HEK293 (cell line): Measurements from ENCODE around the gene POLR1G.

Experiments used
- CTCF ChIA-PET: fragments of 350-600 bp; formaldehyde crosslinking; extraction: SDS; loops from one replicate; lab custom pipeline; 2021; ENCODE audit warnings: antibody characterized with exemption; lab: Yijun Ruan, JAX
- POLR2A ChIA-PET: fragments of 300-600 bp; formaldehyde crosslinking; extraction: SDS; loops from one replicate; lab custom pipeline; 2020; ENCODE audit warnings: antibody characterized with exemption, inconsistent platforms; lab: Yijun Ruan, JAX
- H3K27ac ChIP-seq: fragments of 200-500 bp; sonication (Bioruptor generic); 2 replicates; pipeline ENCODE4 v1.5.1; 2014; ENCODE audit warnings: low read depth, low read length, control low read depth, inconsistent platforms; ENCODE audit errors: extremely low read depth
- H3K36me3 ChIP-seq, 2 experiments: fragments of 200-500 bp in 1 of 2; sonication (Bioruptor generic) in 1 of 2; 1 replicate in 1 of 2; 2 replicates in 1 of 2; pipeline ENCODE4 v1.5.1; 2014 to 2017; ENCODE audit warnings: inconsistent platforms in 2 of 2, low read length in 2 of 2; ENCODE audit not compliant: control insufficient read depth in 2 of 2, insufficient read depth in 1 of 2
- H3K4me1 ChIP-seq: fragments of 200-500 bp; sonication (Bioruptor generic); 2 replicates; pipeline ENCODE4 v1.5.1; 2014; ENCODE audit warnings: mild to moderate bottlenecking, low read length, inconsistent platforms; ENCODE audit not compliant: control insufficient read depth, insufficient read depth
- H3K4me3 ChIP-seq: 2 replicates; pipeline ENCODE4 v1.5.1; 2011; ENCODE audit warnings: low read depth, mild to moderate bottlenecking, control low read depth, low read length, moderate library complexity
- H3K9me3 ChIP-seq: fragments of 200-500 bp; sonication (Bioruptor generic); 2 replicates; pipeline ENCODE4 v1.5.1; 2014; ENCODE audit warnings: low read depth, low read length, inconsistent platforms; ENCODE audit not compliant: control insufficient read depth, insufficient read depth
- BCL11A ChIP-seq: fragments of 450-650 bp; formaldehyde crosslinking; IDR thresholded peaks from 2 replicates; pipeline ENCODE4 v1.5.1; 2016; ENCODE audit warnings: low read depth, missing biosample characterization, missing genetic modification characterization
- GLIS1 ChIP-seq: fragments of 450-650 bp; formaldehyde crosslinking; IDR thresholded peaks from 2 replicates; pipeline ENCODE4 v1.5.1; 2016; ENCODE audit warnings: missing biosample characterization, missing genetic modification characterization
- KLF7 ChIP-seq: fragments of 450-650 bp; formaldehyde crosslinking; IDR thresholded peaks from 2 replicates; pipeline ENCODE4 v1.5.1; 2016; ENCODE audit warnings: missing biosample characterization, missing genetic modification characterization, borderline replicate concordance
- MYNN ChIP-seq: fragments of 450-650 bp; formaldehyde crosslinking; IDR thresholded peaks from 2 replicates; pipeline ENCODE4 v1.5.1; 2016; ENCODE audit warnings: missing biosample characterization, missing genetic modification characterization, borderline replicate concordance
- MZF1 ChIP-seq: fragments of 450-650 bp; formaldehyde crosslinking; IDR thresholded peaks from 2 replicates; pipeline ENCODE4 v1.5.1; 2017; ENCODE audit warnings: missing biosample characterization, missing genetic modification characterization, borderline replicate concordance
- SP2 ChIP-seq: fragments of 450-650 bp; formaldehyde crosslinking; IDR thresholded peaks from 2 replicates; pipeline ENCODE4 v1.5.1; 2016; ENCODE audit warnings: missing biosample characterization, missing genetic modification characterization
- ZBTB17 ChIP-seq: fragments of 450-650 bp; formaldehyde crosslinking; IDR thresholded peaks from 2 replicates; pipeline ENCODE4 v1.5.1; 2016; ENCODE audit warnings: missing biosample characterization, missing genetic modification characterization
- ZBTB21 ChIP-seq: fragments of 450-650 bp; formaldehyde crosslinking; IDR thresholded peaks from 2 replicates; pipeline ENCODE4 v1.5.1; 2017; ENCODE audit warnings: missing biosample characterization, missing genetic modification characterization
- ZBTB48 ChIP-seq: fragments of 450-650 bp; formaldehyde crosslinking; IDR thresholded peaks from 2 replicates; pipeline ENCODE4 v1.5.1; 2016; ENCODE audit warnings: missing biosample characterization, missing genetic modification characterization
- ZEB2 ChIP-seq: fragments of 450-650 bp; formaldehyde crosslinking; IDR thresholded peaks from 2 replicates; pipeline ENCODE4 v1.5.1; 2016; ENCODE audit warnings: missing biosample characterization, missing genetic modification characterization
- ZIC2 ChIP-seq: fragments of 450-650 bp; formaldehyde crosslinking; IDR thresholded peaks from 2 replicates; pipeline ENCODE4 v1.5.1; 2016; ENCODE audit warnings: missing biosample characterization, missing genetic modification characterization
- ZNF121 ChIP-seq: fragments of 450-650 bp; formaldehyde crosslinking; IDR thresholded peaks from 2 replicates; pipeline ENCODE4 v1.5.1; 2016; ENCODE audit warnings: missing biosample characterization, missing genetic modification characterization
- ZNF169 ChIP-seq: fragments of 450-650 bp; formaldehyde crosslinking; IDR thresholded peaks from 2 replicates; pipeline ENCODE4 v1.5.1; 2016; ENCODE audit warnings: missing biosample characterization, missing genetic modification characterization
- ZNF214 ChIP-seq: fragments of 450-650 bp; formaldehyde crosslinking; IDR thresholded peaks from 2 replicates; pipeline ENCODE4 v1.5.1; 2017; ENCODE audit warnings: missing biosample characterization, mild to moderate bottlenecking, missing genetic modification characterization, borderline replicate concordance
- ZNF24 ChIP-seq: fragments of 450-650 bp; formaldehyde crosslinking; IDR thresholded peaks from 2 replicates; pipeline ENCODE4 v1.5.1; 2016; ENCODE audit warnings: missing biosample characterization, missing genetic modification characterization
- ZNF335 ChIP-seq: fragments of 450-650 bp; formaldehyde crosslinking; conservative IDR thresholded peaks from 2 replicates; pipeline ENCODE4 v1.5.1; 2016; ENCODE audit warnings: missing biosample characterization, missing genetic modification characterization
- ZNF366 ChIP-seq: fragments of 450-650 bp; formaldehyde crosslinking; conservative IDR thresholded peaks from 2 replicates; pipeline ENCODE4 v1.5.1; 2016; ENCODE audit warnings: missing biosample characterization, missing genetic modification characterization
- ZNF398 ChIP-seq: fragments of 450-650 bp; formaldehyde crosslinking; IDR thresholded peaks from 2 replicates; pipeline ENCODE4 v1.5.1; 2017; ENCODE audit warnings: missing biosample characterization, missing genetic modification characterization
- ZNF449 ChIP-seq: fragments of 450-650 bp; formaldehyde crosslinking; IDR thresholded peaks from 2 replicates; pipeline ENCODE4 v1.5.1; 2017; ENCODE audit warnings: missing biosample characterization, mild to moderate bottlenecking, missing genetic modification characterization, moderate library complexity
- ZNF501 ChIP-seq: fragments of 450-650 bp; formaldehyde crosslinking; IDR thresholded peaks from 2 replicates; pipeline ENCODE4 v1.5.1; 2016; ENCODE audit warnings: missing biosample characterization, missing genetic modification characterization
- ZNF513 ChIP-seq: fragments of 450-650 bp; IDR thresholded peaks from 2 replicates; pipeline ENCODE4 v1.5.1; 2018; ENCODE audit warnings: missing biosample characterization, missing genetic modification characterization
- ZNF768 ChIP-seq: fragments of 450-650 bp; formaldehyde crosslinking; IDR thresholded peaks from 2 replicates; pipeline ENCODE4 v1.5.1; 2018; ENCODE audit warnings: missing biosample characterization, mild to moderate bottlenecking, missing genetic modification characterization
- ZNF837 ChIP-seq: fragments of 450-650 bp; formaldehyde crosslinking; IDR thresholded peaks from 2 replicates; pipeline ENCODE4 v1.5.1; 2016; ENCODE audit warnings: missing biosample characterization, missing genetic modification characterization
- ZXDB ChIP-seq: fragments of 450-650 bp; formaldehyde crosslinking; IDR thresholded peaks from 2 replicates; pipeline ENCODE4 v1.5.1; 2016; ENCODE audit warnings: missing biosample characterization, missing genetic modification characterization

Gene POLR1G

GRCh38 chr19:45442778-45443461, 36.5 kb downstream of the POLR1G start:
- POLR2A ChIA-PET: interaction anchor here (0.9 to 1.0 kb wide), 2 partner anchors 25 to 27 kb away, joined by 3 to 5 read pairs; partner anchors contain the start of gene FOSB
- TF ChIP-seq ZBTB48 (tag by site-specific recombination) (peak; percentile 81), ZNF335 (peak; percentile 70), SP2 (peak; percentile 1), ZNF501 (tag by site-specific recombination) (0 out of 2 replicates have a peak, but pooled peaks have one; percentile 5), ZIC2 (peak; percentile 44; the same call in 1 of the 2 replicates), ZBTB21 (tag by site-specific recombination) (peak; percentile 84), MYNN (tag by site-specific recombination) (no peak), ZNF366 (tag by site-specific recombination) (peak; percentile 42), ZNF513 (tag by site-specific recombination) (0 out of 2 replicates have a peak, but pooled peaks have one; percentile 39), ZNF214 (tag by site-specific recombination) (no peak), GLIS1 (tag by site-specific recombination) (peak; percentile 80), ZNF398 (tag by site-specific recombination) (peak; percentile 23), ZBTB17 (tag by site-specific recombination) (peak; percentile 79), ZNF121 (tag by site-specific recombination) (no peak)
- TF ChIP-seq, all 188 proteins: peak for 11
- Histone ChIP-seq H3K4me3 (peak overlapping the region; percentile 27), H3K36me3 (no peaks in the 10 kb centered on the region), H3K4me1 (0 out of 2 replicates have a peak, but pooled peaks cover 4% of the 10 kb centered on the region), H3K27ac (no peak overlapping the region), H3K9me3 (no peaks in the 10 kb centered on the region)
- CTCF ChIA-PET: interaction anchor here (0.5 to 5.8 kb wide), 4 partner anchors 35 to 318 kb away, joined by 3 to 87 read pairs (median 5); no protein-coding TSS in a partner anchor

- Histone ChIP-seq H3K4me1 (0 out of 2 replicates have a peak, but pooled peaks cover 5% of the 10 kb centered on the region), H3K36me3 (no peaks in the 10 kb centered on the region), H3K9me3 (no peaks in the 10 kb centered on the region), H3K4me3 (peak overlapping the region; percentile 27), H3K27ac (no peak overlapping the region; the same call in 1 of the 2 replicates)
- CTCF ChIA-PET: interaction anchor here (0.5 to 1.2 kb wide), 3 partner anchors 20 to 99 kb away, joined by 3 to 7 read pairs (median 3); partner anchors contain the start of gene ERCC1
- POLR2A ChIA-PET: interaction anchor here (0.9 to 1.0 kb wide), 2 partner anchors 24 to 26 kb away, joined by 3 to 5 read pairs; partner anchors contain the start of gene FOSB
- 0 out of 2 replicates have a peak, but pooled peaks have one; percentile 49 for TF ChIP-seq BCL11A
- TF ChIP-seq ZEB2 (tag by site-specific recombination): peak; percentile 88
- peak; percentile 78 for TF ChIP-seq ZXDB (tag by site-specific recombination)
- no peak; the same call in 1 of the 2 replicates for TF ChIP-seq MZF1
- TF ChIP-seq ZNF398 (tag by site-specific recombination): peak; percentile 93
- no peak for TF ChIP-seq ZNF24
- TF ChIP-seq ZNF214 (tag by site-specific recombination): no peak
- no peak for TF ChIP-seq ZNF449
- no peak for TF ChIP-seq ZNF837 (tag by site-specific recombination)
- no peak for TF ChIP-seq ZNF768 (tag by site-specific recombination)
- no peak for TF ChIP-seq KLF7
- no peak for TF ChIP-seq ZNF169 (tag by site-specific recombination)
Measured at GRCh38 chr19:45443462-45444317, 37.2 kb downstream of the POLR1G start.
